Type B pancreatic cell (in vitro differentiated cells): ENCODE results near the gene GAMT. TPM values are rescaled to one million over a fixed set of nuclear protein-coding genes. Genes with fewer than 3 reads are reported as not detected.

ENCODE experiments used
- DNase-seq: peaks from one replicate; pipeline ENCODE4 v3.0.0; 2021; ENCODE audit warnings: mixed read lengths; ENCODE audit not compliant: unreplicated experiment; ENCODE audit errors: extremely low spot score
- H3K27ac Mint-ChIP-seq: 2 replicates; pipeline ENCODE4 v1.8.0; 2021; ENCODE audit warnings: mild to moderate bottlenecking, mixed read lengths
- H3K27me3 Mint-ChIP-seq: 2 replicates; pipeline ENCODE4 v1.8.0; 2021; ENCODE audit warnings: mixed read lengths
- H3K36me3 Mint-ChIP-seq: 2 replicates; pipeline ENCODE4 v1.8.0; 2021; ENCODE audit warnings: mixed read lengths
- H3K4me1 Mint-ChIP-seq: one replicate; pipeline ENCODE4 v1.8.0; 2021; ENCODE audit warnings: mixed read lengths; ENCODE audit not compliant: unreplicated experiment
- H3K4me3 Mint-ChIP-seq: 2 replicates; pipeline ENCODE4 v1.8.0; 2021; ENCODE audit warnings: mild to moderate bottlenecking, mixed read lengths
- H3K9me3 Mint-ChIP-seq: 2 replicates; pipeline ENCODE4 v1.8.0; 2021; ENCODE audit warnings: mixed read lengths
- total RNA-seq: library from RNA; stranded (reverse); gene quantifications from 2 replicates; pipeline ENCODE4 v1.2.1, GENCODE V29; 2021; ENCODE audit warnings: low replicate concordance
- TF ChIP-seq, protein P1 (sequence below): fragments of 200-600 bp; sonication (generic); conservative IDR thresholded peaks from 2 replicates; pipeline ENCODE4 v1.5.0; 2021; ENCODE audit warnings: antibody characterized with exemption, mild to moderate bottlenecking

GAMT gene
- total RNA-seq, 1 donor from 2014 or later: 37.9 TPM

DNA sequence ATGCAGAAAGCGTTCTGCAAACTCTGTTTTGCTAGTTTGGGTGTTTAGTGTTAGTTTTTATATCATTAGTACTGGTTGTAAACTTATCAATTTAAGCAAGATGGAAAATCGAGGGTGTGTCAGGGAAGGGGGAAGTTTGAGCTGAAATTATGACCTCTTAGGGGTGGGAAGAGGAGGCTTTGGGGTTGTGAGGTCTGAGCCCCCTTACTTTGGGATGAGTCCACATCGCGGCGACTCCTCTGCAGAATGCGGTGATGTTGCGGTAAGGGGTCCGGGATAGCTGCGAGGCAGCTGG lies 18.4 kb downstream of the GAMT start:
- Mint-ChIP-seq H3K9me3 (no peaks in the 10 kb centered on the region), H3K36me3 (peaks cover 6% of the 10 kb centered on the region), H3K27me3 (peaks cover 10% of the 10 kb centered on the region), H3K27ac (peak overlapping the region; percentile 100), H3K4me3 (peak overlapping the region; percentile 96), H3K4me1 (peaks cover 14% of the 10 kb centered on the region)
- no peak for DNase-seq
- TF ChIP-seq, protein P1, sequence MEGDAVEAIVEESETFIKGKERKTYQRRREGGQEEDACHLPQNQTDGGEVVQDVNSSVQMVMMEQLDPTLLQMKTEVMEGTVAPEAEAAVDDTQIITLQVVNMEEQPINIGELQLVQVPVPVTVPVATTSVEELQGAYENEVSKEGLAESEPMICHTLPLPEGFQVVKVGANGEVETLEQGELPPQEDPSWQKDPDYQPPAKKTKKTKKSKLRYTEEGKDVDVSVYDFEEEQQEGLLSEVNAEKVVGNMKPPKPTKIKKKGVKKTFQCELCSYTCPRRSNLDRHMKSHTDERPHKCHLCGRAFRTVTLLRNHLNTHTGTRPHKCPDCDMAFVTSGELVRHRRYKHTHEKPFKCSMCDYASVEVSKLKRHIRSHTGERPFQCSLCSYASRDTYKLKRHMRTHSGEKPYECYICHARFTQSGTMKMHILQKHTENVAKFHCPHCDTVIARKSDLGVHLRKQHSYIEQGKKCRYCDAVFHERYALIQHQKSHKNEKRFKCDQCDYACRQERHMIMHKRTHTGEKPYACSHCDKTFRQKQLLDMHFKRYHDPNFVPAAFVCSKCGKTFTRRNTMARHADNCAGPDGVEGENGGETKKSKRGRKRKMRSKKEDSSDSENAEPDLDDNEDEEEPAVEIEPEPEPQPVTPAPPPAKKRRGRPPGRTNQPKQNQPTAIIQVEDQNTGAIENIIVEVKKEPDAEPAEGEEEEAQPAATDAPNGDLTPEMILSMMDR: no peak

- Mint-ChIP-seq H3K9me3 (no peaks in the 10 kb centered on the region), H3K36me3 (peaks cover 6% of the 10 kb centered on the region), H3K4me3 (no peak overlapping the region), H3K4me1 (peaks cover 14% of the 10 kb centered on the region), H3K27me3 (peaks cover 10% of the 10 kb centered on the region), H3K27ac (no peak overlapping the region)
- DNase-seq: no peak
- TF ChIP-seq, protein P1: no peak
These were observed 19.1 kb downstream of the GAMT start for GRCh38 chr19:1382250-1382649.

DNA sequence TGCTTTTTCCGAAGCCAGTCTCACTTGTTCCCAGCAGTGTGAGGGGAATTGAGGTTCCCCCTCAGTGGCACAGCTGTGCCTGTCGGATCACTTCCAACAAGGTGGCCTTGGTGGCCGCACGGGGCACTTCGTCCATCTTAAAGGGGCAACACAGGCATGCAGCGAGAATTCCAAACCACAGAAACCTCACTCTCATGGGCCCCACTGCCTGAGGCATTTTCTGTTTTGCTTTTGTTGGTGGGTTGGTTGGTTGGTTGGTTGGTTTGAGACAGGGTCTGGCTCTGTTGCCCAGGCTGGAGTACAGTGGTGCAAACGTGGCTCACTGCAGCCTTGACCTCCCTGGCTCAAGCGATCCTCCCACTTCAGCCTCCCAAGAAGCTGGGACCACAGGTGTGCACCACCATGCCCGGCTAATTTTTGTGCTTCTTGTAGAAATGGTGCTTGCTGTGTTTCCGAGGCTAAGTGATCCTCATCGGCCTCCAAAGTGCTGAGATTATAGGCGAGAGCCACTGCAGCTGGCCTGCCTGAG lies 21.3 kb downstream of the GAMT start:
- H3K27me3 Mint-ChIP-seq: peaks cover 10% of the 10 kb centered on the region

GRCh38 chr19:1379126-1379905 lies 22.0 kb downstream of the GAMT start:
- H3K9me3 Mint-ChIP-seq: no peaks in the 10 kb centered on the region
- TF ChIP-seq, protein P1: no peak
- no peak overlapping the region for H3K4me3 Mint-ChIP-seq
- peaks cover 12% of the 10 kb centered on the region for H3K36me3 Mint-ChIP-seq
- DNase-seq: no peak
- H3K27ac Mint-ChIP-seq: no peak overlapping the region
- H3K4me1 Mint-ChIP-seq: peaks cover 14% of the 10 kb centered on the region
- H3K27me3 Mint-ChIP-seq: peaks cover 10% of the 10 kb centered on the region

More for the DNA sequence above, 21.3 kb downstream of the GAMT start:
- peaks cover 14% of the 10 kb centered on the region for H3K4me1 Mint-ChIP-seq
- TF ChIP-seq, protein P1: no peak
- peaks cover 10% of the 10 kb centered on the region for H3K36me3 Mint-ChIP-seq
- DNase-seq: no peak
- H3K27ac Mint-ChIP-seq: no peak overlapping the region
- H3K9me3 Mint-ChIP-seq: no peaks in the 10 kb centered on the region
- no peak overlapping the region for H3K4me3 Mint-ChIP-seq

GRCh38 chr19:1377965-1378785 lies 23.2 kb downstream of the GAMT start:
- H3K36me3 Mint-ChIP-seq: peaks cover 11% of the 10 kb centered on the region
- no peak for DNase-seq
- H3K27me3 Mint-ChIP-seq: peaks cover 5% of the 10 kb centered on the region
- TF ChIP-seq, protein P1: peak; percentile 43
- no peak overlapping the region for H3K27ac Mint-ChIP-seq
- no peak overlapping the region for H3K4me3 Mint-ChIP-seq
- H3K4me1 Mint-ChIP-seq: peaks cover 10% of the 10 kb centered on the region
- H3K9me3 Mint-ChIP-seq: no peaks in the 10 kb centered on the region
